HUES48 (cell line): ENCODE results near the gene GOLGA3.
A peak's percentile ranks its signal among the peaks of the same experiment; 100 is the strongest.
"Not testable (repeated sequence)": the region's sequence is repeated elsewhere in the genome, so short reads cannot be mapped to it uniquely, and the experiment has no call there.

Experiments
- H3K27ac ChIP-seq: one replicate; pipeline ENCODE4 v1.7.0; 2013; ENCODE audit warnings: low read depth, low read length, inconsistent platforms
- H3K27me3 ChIP-seq: 2 replicates; pipeline ENCODE4 v1.6.1; 2013; ENCODE audit warnings: mild to moderate bottlenecking, low read length; ENCODE audit not compliant: control insufficient read depth, insufficient read depth
- H3K36me3 ChIP-seq: 2 replicates; pipeline ENCODE4 v1.6.1; 2013; ENCODE audit warnings: low read length; ENCODE audit not compliant: control insufficient read depth, insufficient read depth
- H3K4me1 ChIP-seq: 2 replicates; pipeline ENCODE4 v1.6.1; 2013; ENCODE audit warnings: mild to moderate bottlenecking, low read length; ENCODE audit not compliant: control insufficient read depth, insufficient read depth
- H3K4me3 ChIP-seq: 2 replicates; pipeline ENCODE4 v1.5.1; 2013; ENCODE audit warnings: mild to moderate bottlenecking, low read depth, low read length
- H3K9ac ChIP-seq: 2 replicates; pipeline ENCODE4 v1.6.1; 2013; ENCODE audit warnings: mild to moderate bottlenecking, low read depth, low read length, moderate library complexity
- H3K9me3 ChIP-seq: 2 replicates; pipeline ENCODE4 v1.6.1; 2013; ENCODE audit warnings: low read length; ENCODE audit not compliant: control insufficient read depth, insufficient read depth

The GOLGA3 gene

DNA sequence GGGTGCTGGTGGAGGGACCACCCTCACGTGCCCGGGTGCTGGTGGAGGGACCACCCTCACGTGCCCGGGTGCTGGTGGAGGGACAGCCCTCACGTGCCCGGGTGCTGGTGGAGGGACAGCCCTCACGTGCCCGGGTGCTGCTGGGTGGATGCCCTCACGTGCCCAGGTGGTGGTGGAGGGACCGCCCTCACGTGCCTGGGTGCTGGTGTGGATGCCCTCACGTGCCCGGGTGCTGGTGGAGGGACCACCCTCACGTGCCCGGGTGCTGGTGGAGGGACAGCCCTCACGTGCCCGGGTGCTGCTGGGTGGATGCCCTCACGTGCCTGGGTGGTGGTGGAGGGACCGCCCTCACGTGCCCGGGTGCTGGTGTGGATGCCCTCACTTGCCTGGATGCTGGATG, 28.4 kb upstream of the GOLGA3 start:
- not testable (repeated sequence) for H3K27ac ChIP-seq, H3K4me1 ChIP-seq, H3K9me3 ChIP-seq, H3K4me3 ChIP-seq, H3K9ac ChIP-seq, H3K27me3 ChIP-seq
- H3K36me3 ChIP-seq, result peaks cover 83% of the 10 kb centered on the region

DNA sequence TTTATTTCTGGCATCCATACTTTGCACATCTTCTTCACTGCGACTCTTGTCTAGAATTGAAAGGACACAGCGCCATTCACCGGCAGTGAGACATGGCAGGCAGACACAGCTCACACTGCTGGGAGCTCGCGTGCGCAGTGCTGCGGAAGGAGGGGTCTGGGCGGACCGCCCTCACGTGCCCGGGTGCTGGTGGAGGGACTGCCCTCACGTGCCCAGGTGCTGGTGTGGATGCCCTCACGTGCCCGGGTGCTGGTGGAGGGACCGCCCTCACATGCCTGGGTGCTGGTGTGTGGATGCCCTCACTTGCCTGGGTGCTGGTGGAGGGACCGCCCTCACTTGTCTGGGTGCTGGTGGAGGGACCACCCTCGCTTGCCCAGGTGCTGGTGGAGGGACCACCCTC, 27.9 kb upstream of the GOLGA3 start:
- Histone ChIP-seq H3K9me3 (no peaks in the 10 kb centered on the region), H3K27me3 (no peaks in the 10 kb centered on the region), H3K4me1 (no peaks in the 10 kb centered on the region), H3K27ac (no peak overlapping the region), H3K4me3 (no peak overlapping the region), H3K9ac (no peak overlapping the region), H3K36me3 (peaks cover 81% of the 10 kb centered on the region)

- H3K27me3 ChIP-seq, H3K4me3 ChIP-seq, H3K9me3 ChIP-seq, H3K9ac ChIP-seq, H3K4me1 ChIP-seq, H3K27ac ChIP-seq: not testable (repeated sequence)
- H3K36me3 ChIP-seq, result peaks cover 82% of the 10 kb centered on the region
These were observed 26.5 kb upstream of the GOLGA3 start for GRCh38 chr12:132855211-132855610.

GRCh38 chr12:132853285-132854092, 24.8 kb upstream of the GOLGA3 start:
- Histone ChIP-seq H3K27ac (no peak overlapping the region), H3K9ac (no peak overlapping the region), H3K27me3 (no peaks in the 10 kb centered on the region), H3K36me3 (peaks cover 76% of the 10 kb centered on the region), H3K4me1 (peaks cover under 1% of the 10 kb centered on the region; the same call in 1 of the 2 replicates), H3K9me3 (no peaks in the 10 kb centered on the region), H3K4me3 (no peak overlapping the region)

DNA sequence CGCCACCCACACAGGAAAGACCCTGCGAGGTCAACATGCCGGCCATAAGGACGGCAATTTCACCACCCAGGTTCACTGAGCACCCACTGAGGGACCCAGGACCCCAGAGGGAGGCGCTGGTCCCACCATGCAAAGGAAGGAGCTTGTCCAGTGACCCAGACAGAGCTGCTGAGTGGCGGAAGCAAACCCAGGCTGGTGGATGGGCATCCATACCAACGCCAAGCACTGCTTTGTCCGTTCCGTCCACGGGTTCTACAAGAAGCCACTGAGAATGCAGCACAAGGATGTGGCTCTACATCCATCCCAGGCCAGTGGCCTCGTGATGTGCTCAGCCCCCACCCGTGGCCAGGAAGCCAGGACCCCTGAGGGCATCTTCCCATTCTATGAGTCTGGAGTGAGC, 23.8 kb upstream of the GOLGA3 start:
- Histone ChIP-seq H3K4me3 (no peak overlapping the region), H3K27me3 (no peaks in the 10 kb centered on the region), H3K36me3 (peaks cover 76% of the 10 kb centered on the region), H3K27ac (no peak overlapping the region), H3K9ac (no peak overlapping the region), H3K4me1 (peaks cover 11% of the 10 kb centered on the region), H3K9me3 (no peaks in the 10 kb centered on the region)

DNA sequence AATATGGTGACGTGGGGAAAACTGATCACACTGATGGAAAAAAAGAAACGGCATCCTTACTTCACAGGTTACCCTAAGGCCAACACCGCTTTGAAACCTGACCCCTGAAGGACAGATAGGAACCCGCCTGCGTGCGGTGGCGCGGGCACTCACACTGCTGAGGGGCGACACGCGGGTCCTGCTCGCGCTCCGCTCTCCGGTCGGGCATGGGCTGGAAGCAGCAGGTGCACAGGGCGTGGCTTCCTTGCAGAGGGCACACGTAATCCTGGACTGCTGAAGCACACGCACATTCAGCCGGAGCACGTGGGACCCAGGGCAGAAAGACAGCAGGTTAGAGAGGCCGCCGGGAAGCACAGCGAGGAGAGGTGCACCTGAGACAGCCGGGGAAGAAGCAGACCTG, 22.8 kb upstream of the GOLGA3 start:
- no peaks in the 10 kb centered on the region for H3K27me3 ChIP-seq
- no peak overlapping the region for H3K27ac ChIP-seq
- no peaks in the 10 kb centered on the region for H3K9me3 ChIP-seq
- H3K9ac ChIP-seq, result no peak overlapping the region
- peaks cover 19% of the 10 kb centered on the region for H3K4me1 ChIP-seq
- no peak overlapping the region for H3K4me3 ChIP-seq
- peaks cover 76% of the 10 kb centered on the region for H3K36me3 ChIP-seq

- Histone ChIP-seq H3K9me3 (no peaks in the 10 kb centered on the region), H3K36me3 (peaks cover 72% of the 10 kb centered on the region), H3K9ac (no peak overlapping the region), H3K27me3 (no peaks in the 10 kb centered on the region), H3K4me1 (peaks cover 19% of the 10 kb centered on the region), H3K27ac (no peak overlapping the region), H3K4me3 (no peak overlapping the region)
These were observed 21.6 kb upstream of the GOLGA3 start for GRCh38 chr12:132850291-132850690.

GRCh38 chr12:132848521-132848920, 19.9 kb upstream of the GOLGA3 start:
- Histone ChIP-seq H3K9ac (no peak overlapping the region), H3K27ac (no peak overlapping the region), H3K9me3 (no peaks in the 10 kb centered on the region), H3K4me3 (no peak overlapping the region), H3K36me3 (peaks cover 70% of the 10 kb centered on the region), H3K27me3 (no peaks in the 10 kb centered on the region), H3K4me1 (peaks cover 19% of the 10 kb centered on the region)

DNA sequence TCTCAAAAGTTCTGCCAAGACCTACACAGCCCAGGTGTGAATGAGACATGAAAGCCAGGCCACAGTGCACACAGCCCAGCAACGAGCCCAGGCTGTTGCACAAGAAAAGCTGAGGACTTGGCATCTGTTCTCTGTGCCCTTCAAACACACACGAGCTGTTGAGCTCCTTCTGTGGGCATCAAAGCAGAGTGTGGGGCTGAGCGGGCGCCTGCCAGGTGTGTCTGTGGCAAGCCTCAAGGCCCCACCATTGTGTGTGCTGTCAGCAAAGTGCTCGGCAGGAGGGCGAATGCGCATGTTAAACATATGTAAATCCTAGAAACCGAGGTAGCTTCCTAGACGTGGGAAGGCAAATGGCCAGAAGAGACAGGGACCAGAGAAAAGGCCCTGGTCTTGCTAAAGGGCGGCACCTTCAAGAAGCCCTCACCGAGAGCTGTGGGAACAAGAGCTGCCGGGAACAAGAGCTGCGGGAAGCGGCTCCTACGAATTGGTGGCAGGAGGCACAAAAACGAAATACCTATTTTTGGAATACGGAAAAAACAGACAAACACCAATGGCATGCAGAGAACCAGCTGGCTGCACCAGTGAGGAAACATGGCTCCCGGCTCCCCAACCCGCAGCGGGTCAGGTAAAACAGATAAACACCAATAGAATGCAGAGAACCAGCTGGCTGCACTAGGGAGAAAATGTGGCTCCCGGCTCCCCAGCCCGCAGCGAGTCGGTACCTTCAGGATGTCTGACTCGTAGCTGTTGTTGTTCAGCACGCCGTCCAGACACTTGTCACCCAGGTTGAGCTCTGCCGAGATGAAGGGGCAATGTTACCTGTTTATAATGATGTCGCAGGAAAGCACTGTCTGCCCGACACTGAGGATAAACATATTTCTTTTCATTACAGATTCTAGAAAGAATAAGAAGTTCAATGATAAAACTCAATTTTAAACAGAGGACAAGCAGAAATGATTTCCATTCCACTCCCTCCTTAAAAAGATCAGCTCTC, 19.0 kb upstream of the GOLGA3 start:
- Histone ChIP-seq H3K4me1 (peaks cover 19% of the 10 kb centered on the region), H3K36me3 (peaks cover 67% of the 10 kb centered on the region), H3K27me3 (no peaks in the 10 kb centered on the region), H3K9ac (no peak overlapping the region), H3K4me3 (0 out of 2 replicates have a peak overlapping the region, but pooled peaks have one; percentile 2), H3K9me3 (no peaks in the 10 kb centered on the region), H3K27ac (peak overlapping the region; percentile 53)

- not testable (repeated sequence) for H3K9me3 ChIP-seq, H3K27ac ChIP-seq, H3K27me3 ChIP-seq, H3K4me3 ChIP-seq, H3K9ac ChIP-seq
- peaks cover 19% of the 10 kb centered on the region for H3K4me1 ChIP-seq
- peaks cover 71% of the 10 kb centered on the region for H3K36me3 ChIP-seq
These were observed 16.0 kb upstream of the GOLGA3 start for GRCh38 chr12:132844681-132845080.
